CD14-positive monocyte (primary cell): ENCODE results near the gene ANTXRL. TPM values are rescaled to one million over a fixed set of nuclear protein-coding genes. Genes with fewer than 3 reads are reported as not detected.
"Not testable (repeated sequence)": the region's sequence is repeated elsewhere in the genome, so short reads cannot be mapped to it uniquely, and the experiment has no call there.

Experiments used
- DNase-seq, 3 donors: peaks; one replicate each; pipeline ENCODE4 v3.0.0-alpha.2; 2011 to 2022
- H2AFZ ChIP-seq: 2 replicates; pipeline ENCODE4 v1.6.0; 2012; ENCODE audit warnings: mild to moderate bottlenecking, low read depth, low read length, inconsistent platforms; ENCODE audit not compliant: insufficient read depth, poor library complexity, severe bottlenecking
- H3K27ac ChIP-seq, 2 donors: 1 replicate in 1 of 2; 2 replicates in 1 of 2; pipeline ENCODE4 v1.5.1; 2012 to 2013; ENCODE audit warnings: low read length in 2 of 2, control low read depth in 1 of 2, inconsistent platforms in 1 of 2, low read depth in 1 of 2, mild to moderate bottlenecking in 1 of 2
- H3K27me3 ChIP-seq, 2 donors: one replicate each; pipeline versions ENCODE4 v1.6.0 to v1.6.1; 2011 to 2013; ENCODE audit warnings: low read length in 2 of 2; ENCODE audit not compliant: control insufficient read depth in 2 of 2, insufficient read depth in 2 of 2
- H3K36me3 ChIP-seq, 2 donors: replicated peaks in 1 of 2; 1 replicate in 1 of 2; 2 replicates in 1 of 2; pipeline versions ENCODE4 v1.5.1 to v1.6.1; 2012 to 2013; ENCODE audit warnings: low read length in 2 of 2, control low read depth in 1 of 2, inconsistent platforms in 1 of 2, mild to moderate bottlenecking in 1 of 2; ENCODE audit not compliant: insufficient read depth in 2 of 2, control insufficient read depth in 1 of 2
- H3K4me1 ChIP-seq, 2 donors: 1 replicate in 1 of 2; 2 replicates in 1 of 2; pipeline versions ENCODE4 v1.5.1 to v1.6.1; 2012 to 2013; ENCODE audit warnings: low read length in 2 of 2, control low read depth in 1 of 2, inconsistent platforms in 1 of 2, mild to moderate bottlenecking in 1 of 2, moderate library complexity in 1 of 2; ENCODE audit not compliant: insufficient read depth in 2 of 2, control insufficient read depth in 1 of 2
- H3K4me2 ChIP-seq: replicated peaks from 2 replicates; pipeline ENCODE3; 2012; ENCODE audit warnings: low read length, moderate library complexity, mild to moderate bottlenecking; ENCODE audit not compliant: poor library complexity, severe bottlenecking; ENCODE audit errors: extremely low read depth
- H3K4me3 ChIP-seq, 3 experiments: fragments of 200-600 bp in 1 of 3; sonication (generic) in 1 of 3; replicated peaks in 1 of 3; 1 replicate in 2 of 3; 2 replicates in 1 of 3; pipeline ENCODE4 v1.5.1; 2011 to 2013; ENCODE audit warnings: low read length in 3 of 3, mild to moderate bottlenecking in 3 of 3, control low read depth in 2 of 3, low read depth in 2 of 3, inconsistent platforms in 1 of 3, moderate library complexity in 1 of 3
- H3K79me2 ChIP-seq: 2 replicates; pipeline ENCODE4 v1.6.0; 2012; ENCODE audit warnings: mild to moderate bottlenecking, control low read depth, inconsistent platforms, low read length, moderate library complexity; ENCODE audit not compliant: insufficient read depth
- H3K9ac ChIP-seq: 2 replicates; pipeline ENCODE4 v1.6.0; 2017; ENCODE audit warnings: low read length, mild to moderate bottlenecking; ENCODE audit not compliant: insufficient read depth, poor library complexity, severe bottlenecking
- H3K9me3 ChIP-seq, 2 donors: replicated peaks in 1 of 2; 1 replicate in 1 of 2; 2 replicates in 1 of 2; pipeline versions ENCODE4 v1.5.1 to v1.6.1; 2012 to 2013; ENCODE audit warnings: low read length in 2 of 2, control low read depth in 1 of 2; ENCODE audit not compliant: control insufficient read depth in 1 of 2, insufficient read depth in 1 of 2
- H4K20me1 ChIP-seq: 2 replicates; pipeline ENCODE4 v1.6.0; 2012; ENCODE audit warnings: mild to moderate bottlenecking, low read length, control low read depth, moderate library complexity; ENCODE audit not compliant: insufficient read depth
- H3K27ac Mint-ChIP-seq, 7 donors: one replicate each; pipeline ENCODE4 v1.8.0; 2020; ENCODE audit warnings: mild to moderate bottlenecking in 7 of 7, mixed read lengths in 7 of 7, moderate library complexity in 6 of 7, inconsistent platforms in 2 of 7
- H3K27me3 Mint-ChIP-seq, 3 donors: one replicate each; pipeline ENCODE4 v1.8.0; 2021 to 2022; ENCODE audit warnings: low read depth in 3 of 3, mild to moderate bottlenecking in 3 of 3, mixed read lengths in 3 of 3, moderate library complexity in 3 of 3, inconsistent platforms in 1 of 3
- H3K36me3 Mint-ChIP-seq, 2 donors: one replicate each; pipeline ENCODE4 v1.8.0; 2020; ENCODE audit warnings: mixed read lengths in 2 of 2, inconsistent platforms in 1 of 2, mild to moderate bottlenecking in 1 of 2
- H3K4me1 Mint-ChIP-seq: one replicate; pipeline ENCODE4 v1.8.0; 2020; ENCODE audit warnings: mild to moderate bottlenecking, mixed read lengths
- H3K4me3 Mint-ChIP-seq, 2 donors: one replicate each; pipeline ENCODE4 v1.8.0; 2020; ENCODE audit warnings: mild to moderate bottlenecking in 2 of 2, mixed read lengths in 2 of 2, moderate library complexity in 1 of 2
- H3K9me3 Mint-ChIP-seq, 7 donors: one replicate each; pipeline ENCODE4 v1.8.0; 2020 to 2022; ENCODE audit warnings: mixed read lengths in 7 of 7, mild to moderate bottlenecking in 6 of 7, moderate library complexity in 6 of 7, inconsistent platforms in 2 of 7
- WGBS: methylation state at CpG from one replicate; pipeline ENCODE4 v1.1.5; 2013; ENCODE audit warnings: missing lambda C conversion rate; ENCODE audit not compliant: insufficient coverage; 5-methylcytosine and 5-hydroxymethylcytosine counted together
- intact Hi-C, 2 donors: fragments of 100-400 bp; cut with micrococcal nuclease; formaldehyde crosslinking; loops; one replicate each; pipeline versions ENCODE4 v1.15.0 to v1.15.1; 2023
- polyA plus RNA-seq, 3 donors: library from polyadenylated mRNA; depleted of rRNA in 1 of 3; unstranded in 2 of 3; stranded (reverse) in 1 of 3; fragments of 300-500 nt in 2 of 3; fragments of >200 nt in 1 of 3; fragmentation: Illumina TruSeq in 2 of 3; gene quantifications; 1 replicate in 2 of 3; 2 replicates in 1 of 3; pipeline ENCODE4 v1.2.3, GENCODE V29; 2012 to 2021
- TF ChIP-seq, protein P1 (sequence below): fragments of 200-600 bp; IDR thresholded peaks from one replicate; pipeline ENCODE4 v1.8.0; 2022; ENCODE audit warnings: antibody characterized with exemption, mild to moderate bottlenecking

The ANTXRL gene
- polyA plus RNA-seq, 3 donors: not detected

- Histone ChIP-seq H2AFZ (no peak overlapping the region), H3K36me3 (no peaks in the 10 kb centered on the region), H3K4me3 (no peak overlapping the region), H3K27ac (no peak overlapping the region), H4K20me1 (no peaks in the 10 kb centered on the region), H3K9me3 (no peaks in the 10 kb centered on the region), H3K9ac (no peak overlapping the region), H3K79me2 (no peaks in the 10 kb centered on the region), H3K4me2 (no peak overlapping the region), H3K27me3 (no peaks in the 10 kb centered on the region), H3K4me1 (no peaks in the 10 kb centered on the region)
- 88% methylated on average over 2 of the region's 3 CpGs for WGBS
- Mint-ChIP-seq H3K27me3 (peaks cover 0 to 7% (median 7%) of the 10 kb centered on the region in 3 donors), H3K27ac (no peak overlapping the region), H3K36me3 (no peaks in the 10 kb centered on the region), H3K9me3 (no peaks in the 10 kb centered on the region), H3K4me3 (no peak overlapping the region), H3K4me1 (peaks cover 6% of the 10 kb centered on the region)
- DNase-seq: no peak
- TF ChIP-seq, protein P1, sequence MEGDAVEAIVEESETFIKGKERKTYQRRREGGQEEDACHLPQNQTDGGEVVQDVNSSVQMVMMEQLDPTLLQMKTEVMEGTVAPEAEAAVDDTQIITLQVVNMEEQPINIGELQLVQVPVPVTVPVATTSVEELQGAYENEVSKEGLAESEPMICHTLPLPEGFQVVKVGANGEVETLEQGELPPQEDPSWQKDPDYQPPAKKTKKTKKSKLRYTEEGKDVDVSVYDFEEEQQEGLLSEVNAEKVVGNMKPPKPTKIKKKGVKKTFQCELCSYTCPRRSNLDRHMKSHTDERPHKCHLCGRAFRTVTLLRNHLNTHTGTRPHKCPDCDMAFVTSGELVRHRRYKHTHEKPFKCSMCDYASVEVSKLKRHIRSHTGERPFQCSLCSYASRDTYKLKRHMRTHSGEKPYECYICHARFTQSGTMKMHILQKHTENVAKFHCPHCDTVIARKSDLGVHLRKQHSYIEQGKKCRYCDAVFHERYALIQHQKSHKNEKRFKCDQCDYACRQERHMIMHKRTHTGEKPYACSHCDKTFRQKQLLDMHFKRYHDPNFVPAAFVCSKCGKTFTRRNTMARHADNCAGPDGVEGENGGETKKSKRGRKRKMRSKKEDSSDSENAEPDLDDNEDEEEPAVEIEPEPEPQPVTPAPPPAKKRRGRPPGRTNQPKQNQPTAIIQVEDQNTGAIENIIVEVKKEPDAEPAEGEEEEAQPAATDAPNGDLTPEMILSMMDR: no peak
- intact Hi-C loops: no loop called here
Observed at GRCh38 chr10:46312953-46313352, 26.2 kb downstream of the ANTXRL start.

DNA sequence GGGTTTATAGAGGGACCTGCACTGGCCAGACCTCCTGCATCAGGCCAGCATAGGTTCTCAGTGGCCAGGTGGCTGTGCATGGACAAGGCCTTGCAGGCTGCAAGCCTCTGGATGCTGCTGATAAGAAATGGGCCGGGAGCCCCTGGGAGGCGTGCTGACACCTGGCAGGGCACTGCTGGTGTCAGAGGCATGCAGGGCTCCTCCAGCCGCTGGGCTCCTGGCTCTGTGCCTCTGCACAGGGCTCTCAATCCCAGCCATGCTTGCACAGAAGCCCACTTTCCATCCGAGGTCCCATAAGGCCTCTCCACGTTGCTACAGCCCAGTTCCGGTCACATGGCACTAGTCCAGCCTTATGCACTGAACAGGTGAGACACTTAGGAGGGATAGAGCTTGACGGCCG lies 27.3 kb downstream of the ANTXRL start:
- H3K27ac ChIP-seq: no peak overlapping the region
- no peaks in the 10 kb centered on the region for H3K27me3 ChIP-seq
- H3K4me2 ChIP-seq: no peak overlapping the region
- Mint-ChIP-seq H3K9me3 (no peaks in the 10 kb centered on the region), H3K4me3 (no peak overlapping the region), H3K4me1 (peaks cover 6% of the 10 kb centered on the region), H3K36me3 (no peaks in the 10 kb centered on the region), H3K27ac (no peak overlapping the region), H3K27me3 (peaks cover 0 to 7% (median 7%) of the 10 kb centered on the region in 3 donors)
- intact Hi-C loops: no loop called here
- no peaks in the 10 kb centered on the region for H3K36me3 ChIP-seq
- DNase-seq: no peak
- no peaks in the 10 kb centered on the region for H3K4me1 ChIP-seq
- H3K9me3 ChIP-seq: no peaks in the 10 kb centered on the region
- H3K9ac ChIP-seq: no peak overlapping the region
- TF ChIP-seq, protein P1: no peak
- no peaks in the 10 kb centered on the region for H3K79me2 ChIP-seq
- WGBS: 85% methylated on average over 8 of the region's 8 CpGs
- no peak overlapping the region for H3K4me3 ChIP-seq
- H4K20me1 ChIP-seq: no peaks in the 10 kb centered on the region
- H2AFZ ChIP-seq: no peak overlapping the region

DNA sequence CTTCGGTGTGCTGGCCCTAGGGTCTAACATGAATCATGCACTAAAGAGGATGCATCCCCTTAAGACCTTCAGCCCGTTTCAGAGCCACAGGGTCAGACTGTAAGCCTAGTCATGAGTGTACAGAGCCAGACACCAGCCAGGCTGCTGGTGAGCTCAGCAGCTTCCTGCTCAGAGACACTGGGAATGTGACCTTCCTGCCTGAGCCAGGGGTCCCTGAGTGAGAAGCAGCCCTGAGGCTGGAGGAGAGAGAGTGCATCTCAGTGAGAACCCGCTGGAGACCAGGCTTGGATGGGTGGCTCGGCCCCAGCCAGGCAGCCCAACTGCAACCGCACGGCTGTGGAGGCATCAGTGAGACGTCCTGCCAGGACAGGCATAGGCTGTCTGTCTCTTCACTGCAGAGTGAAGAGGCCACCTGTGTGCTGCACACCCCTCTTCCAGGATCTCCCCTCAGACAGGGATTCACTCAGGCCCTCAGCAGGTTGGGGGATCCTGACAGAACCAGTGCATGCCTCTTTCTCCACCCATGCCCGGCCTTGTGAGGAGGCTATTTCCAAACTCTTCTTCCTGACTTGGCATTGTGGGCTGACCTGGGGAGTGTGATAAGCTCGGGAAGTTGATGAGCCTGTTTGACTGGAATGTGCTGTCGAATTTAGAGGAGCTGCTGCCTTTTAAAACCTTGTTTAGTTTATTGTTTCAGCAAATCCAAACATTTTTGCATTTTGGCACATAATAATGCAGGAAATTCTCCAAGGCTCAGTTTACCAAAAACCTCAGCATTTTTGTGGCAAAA lies 28.5 kb downstream of the ANTXRL start:
- H3K4me3 ChIP-seq, H3K4me1 Mint-ChIP-seq, H3K36me3 Mint-ChIP-seq, H3K79me2 ChIP-seq, H4K20me1 ChIP-seq, H3K27ac ChIP-seq, H3K9me3 ChIP-seq, H3K4me2 ChIP-seq, H3K27ac Mint-ChIP-seq, DNase-seq, H3K36me3 ChIP-seq, H3K4me1 ChIP-seq, H3K9ac ChIP-seq, H3K4me3 Mint-ChIP-seq, H3K27me3 ChIP-seq, H3K9me3 Mint-ChIP-seq, intact Hi-C loops, H3K27me3 Mint-ChIP-seq, H2AFZ ChIP-seq: not testable (repeated sequence)
- WGBS: 93% methylated on average over 4 of the region's 10 CpGs
